Suppressor macrophage treated with lipopolysaccharide for 1 hour (primary cell): Measurements from ENCODE around the gene NRROS.

ENCODE experiments used
- DNase-seq, 3 donors: peaks; one replicate each; pipeline ENCODE4 v3.0.0-alpha.2; 2020 to 2022

The NRROS gene

GRCh38 chr3:196688349-196688748, 48.9 kb downstream of the NRROS start:
- DNase-seq, result peak; percentile 91 to 97 (median 96)

GRCh38 chr3:196689941-196690660, 50.6 kb downstream of the NRROS start:
- peak; percentile 41 to 73 (median 63) for DNase-seq

- DNase-seq, result peak; percentile 48 to 56 (median 50)
Measured at GRCh38 chr3:196691386-196691785, 51.9 kb downstream of the NRROS start.

- peak; percentile 47 to 64 (median 62) for DNase-seq
Measured at GRCh38 chr3:196694202-196694638, 54.7 kb downstream of the NRROS start.

GRCh38 chr3:196694941-196695848, 55.7 kb downstream of the NRROS start:
- DNase-seq, result peak in 1 of 3 donors; percentile 29

GRCh38 chr3:196695849-196696226, 56.3 kb downstream of the NRROS start:
- peak in 1 of 3 donors; percentile 30 for DNase-seq

- no peak for DNase-seq
Measured at GRCh38 chr3:196697270-196697669, 57.8 kb downstream of the NRROS start.

GRCh38 chr3:196699749-196700148, 60.3 kb downstream of the NRROS start:
- DNase-seq, result no peak

GRCh38 chr3:196700801-196701200, 61.3 kb downstream of the NRROS start:
- DNase-seq, result no peak

- DNase-seq, result peak; percentile 53 to 90 (median 59)
Measured at GRCh38 chr3:196706327-196706726, 66.8 kb downstream of the NRROS start.

- DNase-seq, result no peak
Measured at GRCh38 chr3:196706731-196707130, 67.2 kb downstream of the NRROS start.

GRCh38 chr3:196707566-196707965, 68.1 kb downstream of the NRROS start:
- no peak for DNase-seq

- DNase-seq, result no peak
Measured at GRCh38 chr3:196708467-196708866, 69.0 kb downstream of the NRROS start.
